A549 (cell line): ENCODE measurements around the gene PCDHB9. TPM values are rescaled to one million over a fixed set of nuclear protein-coding genes. Genes with fewer than 3 reads are reported as not detected.
"Not testable (repeated sequence)": the region's sequence is repeated elsewhere in the genome, so short reads cannot be mapped to it uniquely, and the experiment has no call there.

Source experiments
- ATAC-seq, 2 experiments: fragments of 200-7000 bp in 1 of 2; fragments of >200 bp in 1 of 2; cut with Nextera tagmentation in 1 of 2; cut with Tn5 transposase in 1 of 2; 3 replicates each; pipeline versions ENCODE4 v1.8.0 to v1.9.1; 2018 to 2020; ENCODE audit warnings: mild to moderate bottlenecking in 1 of 2, moderate library complexity in 1 of 2
- CTCF ChIA-PET: fragments of 300-600 bp; sonication (Branson Sonifier 250); formaldehyde crosslinking; extraction: SDS; loops from one replicate; lab custom pipeline; 2021; ENCODE audit warnings: antibody characterized with exemption, inconsistent platforms; lab: Yijun Ruan, JAX
- POLR2A ChIA-PET: fragments of 350-600 bp; formaldehyde crosslinking; extraction: SDS; loops from one replicate; lab custom pipeline; 2021; ENCODE audit warnings: antibody characterized with exemption, inconsistent platforms; lab: Yijun Ruan, JAX
- DNase-seq, 2 experiments: peaks; one replicate each; pipeline versions ENCODE4 v3.0.0 to v3.0.0-alpha.2; 2011 to 2016; ENCODE audit warnings: low read depth in 1 of 2, low spot score in 1 of 2
- FAIRE-seq: peaks from 2 replicates; lab custom pipeline; 2011; peaks lifted over from hg19 to GRCh38; lab: Jason Lieb, UNC
- H3K27ac ChIP-seq, 2 experiments: fragments of >200 bp; sonication (Bioruptor Twin); formaldehyde crosslinking; 3 replicates each; pipeline ENCODE4 v1.5.1; 2016 to 2017
- H3K4me1 ChIP-seq: fragments of >200 bp; sonication (Bioruptor Twin); formaldehyde crosslinking; 3 replicates; pipeline ENCODE4 v1.6.1; 2016
- H3K4me2 ChIP-seq: fragments of >200 bp; sonication (Bioruptor Twin); formaldehyde crosslinking; 3 replicates; pipeline ENCODE4 v1.6.1; 2016
- H3K4me3 ChIP-seq: fragments of >200 bp; sonication (Bioruptor Twin); formaldehyde crosslinking; 3 replicates; pipeline ENCODE4 v1.5.1; 2016
- H3K9me3 ChIP-seq: fragments of >200 bp; sonication (Bioruptor Twin); formaldehyde crosslinking; 3 replicates; pipeline ENCODE4 v1.6.1; 2016
- FOSL2 ChIP-seq, 2 experiments: fragments of 450-650 bp in 1 of 2; fragments of >200 bp in 1 of 2; sonication (Bioruptor Twin) in 1 of 2; formaldehyde crosslinking; IDR thresholded peaks; 2 replicates each; pipeline versions ENCODE4 v1.5.0 to v1.6.1; 2016 to 2020; ENCODE audit warnings: mild to moderate bottlenecking in 1 of 2, moderate library complexity in 1 of 2
- HOXB5 ChIP-seq: fragments of 250-450 bp; sonication (Bioruptor Pico); IDR thresholded peaks from 2 replicates; pipeline ENCODE4 v1.5.0; 2020; ENCODE audit warnings: mild to moderate bottlenecking, moderate library complexity
- KDM5A ChIP-seq: fragments of 200-600 bp; sonication (generic); IDR thresholded peaks from 2 replicates; pipeline ENCODE4 v1.6.1; 2016; ENCODE audit warnings: antibody characterized with exemption, mild to moderate bottlenecking
- MAFK ChIP-seq: fragments of 450-650 bp; IDR thresholded peaks from 2 replicates; pipeline ENCODE4 v1.6.1; 2014; ENCODE audit not compliant: partially characterized antibody
- RAD21 ChIP-seq, 2 experiments: fragments of >200 bp in 1 of 2; sonication (Bioruptor Twin) in 1 of 2; formaldehyde crosslinking in 1 of 2; IDR thresholded peaks in 1 of 2; conservative IDR thresholded peaks in 1 of 2; 2 replicates in 1 of 2; 3 replicates in 1 of 2; pipeline ENCODE4 v1.6.1; 2012 to 2018; ENCODE audit warnings: inconsistent platforms in 1 of 2
- ZNF302 ChIP-seq: fragments of 250-450 bp; sonication (Bioruptor Pico); IDR thresholded peaks from 2 replicates; pipeline ENCODE4 v1.9.0; 2021; ENCODE audit warnings: inconsistent platforms, mild to moderate bottlenecking, moderate library complexity
- WGBS: methylation state at CpG from one replicate; pipeline ENCODE4 v1.1.6; 2017; ENCODE audit errors: missing lambda C conversion rate; 5-methylcytosine and 5-hydroxymethylcytosine counted together
- polyA plus RNA-seq, 4 experiments: library from polyadenylated mRNA; depleted of rRNA in 3 of 4; stranded (reverse); fragments of >200 nt; fragmentation: RNase III in 1 of 4; extraction: RNeasy Plus Mini Kit Qiagen cat#74134 plus additional on column Dnase treatment in 1 of 4; gene quantifications; 2 replicates in 3 of 4; 3 replicates in 1 of 4; pipeline ENCODE4 v1.2.3, GENCODE V29; 2011 to 2017
- TF ChIP-seq, protein P1 (sequence below): IDR thresholded peaks from 2 replicates; pipeline ENCODE4 v1.6.1; 2012; ENCODE audit warnings: low read depth, borderline replicate concordance

Gene PCDHB9
- polyA plus RNA-seq, 2 of the 4 experiments (the other 2 are of a cell fraction), result 0.01 to 0.12 TPM

- H3K27ac ChIP-seq, result no peak overlapping the region
- DNase-seq, result no peak
- no peak for TF ChIP-seq KDM5A
- peak; percentile 42 for TF ChIP-seq MAFK
- TF ChIP-seq, all 56 proteins: peak for 1
- Histone ChIP-seq H3K4me1 (no peaks in the 10 kb centered on the region), H3K4me3 (no peak overlapping the region), H3K4me2 (no peak overlapping the region), H3K9me3 (peaks cover 13% of the 10 kb centered on the region; the same call in 1 of the 3 replicates)
- no peak for FAIRE-seq
- no peak for ATAC-seq
- ChIA-PET CTCF (no interaction called here), POLR2A (no interaction called here)
- 23% methylated on average over 1 of the region's 1 CpG for WGBS
These were observed 6.6 kb upstream of the PCDHB9 start for GRCh38 chr5:141180313-141180712.

DNA sequence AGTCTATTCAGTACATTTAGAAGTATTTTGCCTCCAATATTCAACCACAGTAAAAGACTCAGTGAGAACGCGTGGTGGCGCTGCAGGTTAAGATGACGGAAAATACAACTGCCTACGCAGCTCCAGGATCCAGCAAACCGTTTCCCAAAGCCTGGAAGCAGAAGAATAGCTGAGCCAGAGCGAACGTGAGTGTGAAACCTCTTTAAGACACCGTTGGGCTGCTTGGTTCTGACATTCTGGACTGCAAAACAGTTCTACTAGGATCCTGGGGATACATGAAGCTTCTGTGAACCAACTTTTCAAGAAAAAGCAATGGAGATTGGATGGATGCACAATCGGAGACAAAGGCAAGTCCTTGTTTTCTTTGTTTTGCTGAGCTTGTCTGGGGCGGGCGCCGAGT, 4.7 kb upstream of the PCDHB9 start, which contains the start of gene PCDHB16:
PCDHB16 (plus strand) TSS at position 140 of the 400 bp plus-strand sequence; CDS start at position 313, 173 bp downstream.
- H3K4me3 ChIP-seq, result no peak within 1 kb of the TSS
- DNase-seq (peak in 1 of 2 experiments; percentile 24), ATAC-seq (peak in 1 of 2 experiments; percentile 55; a peak in 3 of 6 replicates), FAIRE-seq (no peak)
- H3K27ac ChIP-seq, result no peak within 1 kb of the TSS
- WGBS, result 29% methylated on average over 13 of the region's 13 CpGs
- no peak within 1 kb of the TSS for H3K4me2 ChIP-seq
- H3K4me1 ChIP-seq, result no peaks in the 10 kb centered on the region
- ChIA-PET POLR2A (no interaction called here), CTCF (interaction anchor here (1.3 to 1.5 kb wide), 3 partner anchors 17 to 382 kb away, joined by 4 to 9 read pairs (median 5); partner anchors contain the start of gene PCDHB11)
- H3K9me3 ChIP-seq, result 0 out of 3 replicates have a peak, but pooled peaks cover 9% of the 10 kb centered on the region
- no peak for TF ChIP-seq ZNF302 (CRISPR knock-in tag)
- TF ChIP-seq RAD21 (conservative IDR thresholded peaks at IDR 0.05 in 1 of 2, IDR thresholded peaks at IDR 0.05 in 1 of 2), result peak in 1 of 2 experiments; percentile 27; a peak in 1 of 5 replicates

GRCh38 chr5:141184117-141184855, 2.7 kb upstream of the PCDHB9 start:
- FAIRE-seq, POLR2A ChIA-PET, H3K9me3 ChIP-seq, H3K4me2 ChIP-seq, H3K4me1 ChIP-seq, DNase-seq, H3K27ac ChIP-seq, H3K4me3 ChIP-seq, CTCF ChIA-PET, ATAC-seq: not testable (repeated sequence)
- WGBS, result 43% methylated on average over 18 of the region's 69 CpGs

DNA sequence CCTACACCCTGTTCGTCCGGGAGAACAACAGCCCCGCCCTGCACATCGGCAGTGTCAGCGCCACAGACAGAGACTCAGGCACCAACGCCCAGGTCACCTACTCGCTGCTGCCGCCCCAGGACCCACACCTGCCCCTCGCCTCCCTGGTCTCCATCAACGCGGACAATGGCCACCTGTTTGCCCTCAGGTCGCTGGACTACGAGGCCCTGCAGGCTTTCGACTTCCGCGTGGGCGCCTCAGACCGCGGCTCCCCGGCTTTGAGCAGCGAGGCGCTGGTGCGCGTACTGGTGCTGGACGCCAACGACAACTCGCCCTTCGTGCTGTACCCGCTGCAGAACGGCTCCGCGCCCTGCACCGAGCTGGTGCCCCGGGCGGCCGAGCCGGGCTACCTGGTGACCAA, 1.7 kb downstream of the PCDHB9 start:
- H3K4me3 ChIP-seq, CTCF ChIA-PET, FAIRE-seq, POLR2A ChIA-PET, H3K27ac ChIP-seq, H3K4me2 ChIP-seq, H3K4me1 ChIP-seq, ATAC-seq, DNase-seq: not testable (repeated sequence)
- peaks cover 10% of the 10 kb centered on the region; the same call in 1 of the 3 replicates for H3K9me3 ChIP-seq
- WGBS, result 60% methylated on average over 4 of the region's 37 CpGs

DNA sequence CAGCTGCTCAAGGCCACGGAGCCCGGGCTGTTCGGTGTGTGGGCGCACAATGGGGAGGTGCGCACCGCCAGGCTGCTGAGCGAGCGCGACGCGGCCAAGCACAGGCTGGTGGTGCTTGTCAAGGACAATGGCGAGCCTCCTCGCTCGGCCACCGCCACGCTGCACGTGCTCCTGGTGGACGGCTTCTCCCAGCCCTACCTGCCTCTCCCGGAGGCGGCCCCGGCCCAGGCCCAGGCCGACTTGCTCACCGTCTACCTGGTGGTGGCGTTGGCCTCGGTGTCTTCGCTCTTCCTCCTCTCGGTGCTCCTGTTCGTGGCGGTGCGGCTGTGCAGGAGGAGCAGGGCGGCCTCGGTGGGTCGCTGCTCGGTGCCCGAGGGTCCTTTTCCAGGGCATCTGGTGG, 2.2 kb downstream of the PCDHB9 start:
- WGBS, result 65% methylated on average over 23 of the region's 35 CpGs
- H3K27ac ChIP-seq, CTCF ChIA-PET, H3K4me3 ChIP-seq, H3K4me1 ChIP-seq, H3K4me2 ChIP-seq, POLR2A ChIA-PET, DNase-seq, FAIRE-seq, ATAC-seq: not testable (repeated sequence)
- H3K9me3 ChIP-seq, result peaks cover 10% of the 10 kb centered on the region; the same call in 1 of the 3 replicates

- POLR2A ChIA-PET, result no interaction called here
- no peaks in the 10 kb centered on the region for H3K4me1 ChIP-seq
- 15% methylated on average over 10 of the region's 10 CpGs for WGBS
- DNase-seq (peak in 1 of 2 experiments; percentile 36), ATAC-seq (peak in 1 of 2 experiments; percentile 61; a peak in 3 of 6 replicates), FAIRE-seq (no peak)
- no peak within 1 kb of the TSS for H3K4me2 ChIP-seq
- CTCF ChIA-PET, result interaction anchor here (0.6 to 1.3 kb wide), 4 partner anchors 22 to 142 kb away, joined by 3 to 5 read pairs (median 3); partner anchors contain the start of genes PCDHB13, PCDHB2 and PCDHGA1
- TF ChIP-seq FOSL2 (IDR thresholded peaks at IDR 0.05) (no peak), FOSL2 (CRISPR knock-in tag; IDR thresholded peaks at IDR 0.05) (no peak), RAD21 (conservative IDR thresholded peaks at IDR 0.05 in 1 of 2, IDR thresholded peaks at IDR 0.05 in 1 of 2) (peak in 1 of 2 experiments; percentile 49; a peak in 2 of 5 replicates), HOXB5 (no peak)
- TF ChIP-seq, protein P1, sequence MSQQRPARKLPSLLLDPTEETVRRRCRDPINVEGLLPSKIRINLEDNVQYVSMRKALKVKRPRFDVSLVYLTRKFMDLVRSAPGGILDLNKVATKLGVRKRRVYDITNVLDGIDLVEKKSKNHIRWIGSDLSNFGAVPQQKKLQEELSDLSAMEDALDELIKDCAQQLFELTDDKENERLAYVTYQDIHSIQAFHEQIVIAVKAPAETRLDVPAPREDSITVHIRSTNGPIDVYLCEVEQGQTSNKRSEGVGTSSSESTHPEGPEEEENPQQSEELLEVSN, result no peak
- H3K9me3 ChIP-seq, result peaks cover 14% of the 10 kb centered on the region
- no peak within 1 kb of the TSS for H3K27ac ChIP-seq
- no peak within 1 kb of the TSS for H3K4me3 ChIP-seq
These were observed 5.3 kb downstream of the PCDHB9 start, which contains the start of gene PCDHB10 for GRCh38 chr5:141192110-141192725. Gene PCDHB10, plus strand, starts transcription at chr5:141192353. Its CDS starts 200 bp downstream, at chr5:141192553.

- H3K9me3 ChIP-seq, result peaks cover 18% of the 10 kb centered on the region
- POLR2A ChIA-PET, H3K4me1 ChIP-seq, H3K4me3 ChIP-seq, FAIRE-seq, DNase-seq, CTCF ChIA-PET, ATAC-seq, H3K4me2 ChIP-seq, H3K27ac ChIP-seq: not testable (repeated sequence)
- WGBS, result 87% methylated on average over 3 of the region's 37 CpGs
These were observed 7.4 kb downstream of the PCDHB9 start for GRCh38 chr5:141194332-141194731.
